Stimulated activated CD8-positive, alpha-beta memory T cell treated with anti-CD3 and anti-CD28 coated beads, Interleukin-12 subunit alpha, Interleukin-12 subunit beta, amount 100 ng/mL, for 1 hour (primary cell): ENCODE data around the gene NUP93.

Experiments
- DNase-seq: peaks from one replicate; pipeline ENCODE4 v3.0.0-alpha.2; 2020; ENCODE audit warnings: low read depth

The NUP93 gene

GRCh38 chr16:56817938-56818337 lies 88.0 kb downstream of the NUP93 start:
- no peak for DNase-seq

- DNase-seq, result no peak
These were observed 93.3 kb downstream of the NUP93 start for GRCh38 chr16:56823081-56823733.

GRCh38 chr16:56824331-56824730 lies 94.4 kb downstream of the NUP93 start:
- DNase-seq, result no peak

- no peak for DNase-seq
These were observed 94.9 kb downstream of the NUP93 start for GRCh38 chr16:56824804-56825203.

GRCh38 chr16:56825826-56826225 lies 95.9 kb downstream of the NUP93 start:
- no peak for DNase-seq

GRCh38 chr16:56828647-56829046 lies 98.7 kb downstream of the NUP93 start:
- no peak for DNase-seq

- no peak for DNase-seq
These were observed 100.7 kb downstream of the NUP93 start for GRCh38 chr16:56830669-56831068.

- no peak for DNase-seq
These were observed 102.8 kb downstream of the NUP93 start for GRCh38 chr16:56832768-56833167.

GRCh38 chr16:56833243-56833970 lies 103.5 kb downstream of the NUP93 start:
- DNase-seq, result no peak

GRCh38 chr16:56835320-56835719 lies 105.4 kb downstream of the NUP93 start:
- no peak for DNase-seq

- DNase-seq, result no peak
These were observed 106.7 kb downstream of the NUP93 start for GRCh38 chr16:56836410-56837230.

- no peak for DNase-seq
These were observed 108.9 kb downstream of the NUP93 start for GRCh38 chr16:56838622-56839337.

GRCh38 chr16:56841233-56841632 lies 111.3 kb downstream of the NUP93 start:
- DNase-seq, result no peak

GRCh38 chr16:56841659-56842058 lies 111.7 kb downstream of the NUP93 start:
- DNase-seq, result no peak

GRCh38 chr16:56842133-56842532 lies 112.2 kb downstream of the NUP93 start:
- no peak for DNase-seq

GRCh38 chr16:56844056-56844455 lies 114.1 kb downstream of the NUP93 start:
- DNase-seq, result no peak

GRCh38 chr16:56847173-56847910 lies 117.4 kb downstream of the NUP93 start:
- no peak for DNase-seq

GRCh38 chr16:56848029-56848936 lies 118.4 kb downstream of the NUP93 start:
- no peak for DNase-seq

GRCh38 chr16:56848955-56849689 lies 119.2 kb downstream of the NUP93 start:
- DNase-seq, result no peak
